Fibroblast of villous mesenchyme (primary cell): ENCODE results near the gene FCRL4. TPM values are rescaled to one million over a fixed set of nuclear protein-coding genes. Genes with fewer than 3 reads are reported as not detected.
"Not testable (repeated sequence)": the region's sequence is repeated elsewhere in the genome, so short reads cannot be mapped to it uniquely, and the experiment has no call there.

ENCODE experiments used
- DNase-seq: peaks from one replicate; pipeline ENCODE4 v3.0.0-alpha.2; 2010; ENCODE audit warnings: low read depth
- H3K4me3 ChIP-seq: 2 replicates; pipeline ENCODE4 v1.5.1; 2011; ENCODE audit warnings: low read depth, mild to moderate bottlenecking, low read length
- CTCF ChIP-seq: IDR thresholded peaks from 2 replicates; pipeline ENCODE4 v1.5.1; 2012; ENCODE audit warnings: low read depth, mild to moderate bottlenecking, low read length; ENCODE audit not compliant: insufficient read depth
- total RNA-seq: library from RNA; depleted of rRNA; stranded (reverse); fragments of >200 nt; gene quantifications from 2 replicates; pipeline ENCODE4 v1.2.3, GENCODE V29; 2012

The FCRL4 gene
- total RNA-seq, 1 donor = not detected

- TF ChIP-seq CTCF = no peak
- DNase-seq = no peak
- no peak overlapping the region for H3K4me3 ChIP-seq
Observed at GRCh38 chr1:157558119-157558518, 39.8 kb downstream of the FCRL4 start.

- DNase-seq = no peak
- H3K4me3 ChIP-seq = no peak within 1 kb of the TSS
- no peak for TF ChIP-seq CTCF
Observed at GRCh38 chr1:157551694-157552693, 45.9 kb downstream of the FCRL4 start, which contains the start of gene FCRL5. FCRL5 (minus strand) TSS chr1:157552515; CDS start chr1:157552362, 153 bp downstream.

- DNase-seq, H3K4me3 ChIP-seq: not testable (repeated sequence)
Observed at GRCh38 chr1:157548081-157548480, 49.8 kb downstream of the FCRL4 start.

GRCh38 chr1:157542676-157543075 lies 55.2 kb downstream of the FCRL4 start:
- TF ChIP-seq CTCF = no peak
- H3K4me3 ChIP-seq = no peak overlapping the region
- DNase-seq = no peak

- no peak for TF ChIP-seq CTCF
- no peak for DNase-seq
- H3K4me3 ChIP-seq = no peak overlapping the region
Observed at GRCh38 chr1:157540852-157541251, 57.0 kb downstream of the FCRL4 start.

- H3K4me3 ChIP-seq = no peak overlapping the region
- no peak for DNase-seq
- no peak for TF ChIP-seq CTCF
Observed at GRCh38 chr1:157540160-157540748, 57.6 kb downstream of the FCRL4 start.

- TF ChIP-seq CTCF = no peak
- no peak for DNase-seq
- no peak overlapping the region for H3K4me3 ChIP-seq
Observed at GRCh38 chr1:157539568-157539967, 58.3 kb downstream of the FCRL4 start.
